AG10803 (cell line): ENCODE results near the gene MRPL14.

ENCODE experiments used
- DNase-seq: peaks from one replicate; pipeline ENCODE4 v3.0.0; 2010; ENCODE audit warnings: low read depth
- H3K4me3 ChIP-seq: 2 replicates; pipeline ENCODE4 v1.5.1; 2011; ENCODE audit warnings: mild to moderate bottlenecking, low read length, control low read depth
- TF ChIP-seq, protein P1 (sequence below): conservative IDR thresholded peaks from 2 replicates; pipeline ENCODE4 v1.5.1; 2011; ENCODE audit warnings: mild to moderate bottlenecking, low read length, control low read depth, inconsistent platforms

MRPL14 gene

GRCh38 chr6:44107017-44107416 is 20.2 kb downstream of the MRPL14 start:
- no peak for DNase-seq
- H3K4me3 ChIP-seq = no peak overlapping the region
- TF ChIP-seq, protein P1, sequence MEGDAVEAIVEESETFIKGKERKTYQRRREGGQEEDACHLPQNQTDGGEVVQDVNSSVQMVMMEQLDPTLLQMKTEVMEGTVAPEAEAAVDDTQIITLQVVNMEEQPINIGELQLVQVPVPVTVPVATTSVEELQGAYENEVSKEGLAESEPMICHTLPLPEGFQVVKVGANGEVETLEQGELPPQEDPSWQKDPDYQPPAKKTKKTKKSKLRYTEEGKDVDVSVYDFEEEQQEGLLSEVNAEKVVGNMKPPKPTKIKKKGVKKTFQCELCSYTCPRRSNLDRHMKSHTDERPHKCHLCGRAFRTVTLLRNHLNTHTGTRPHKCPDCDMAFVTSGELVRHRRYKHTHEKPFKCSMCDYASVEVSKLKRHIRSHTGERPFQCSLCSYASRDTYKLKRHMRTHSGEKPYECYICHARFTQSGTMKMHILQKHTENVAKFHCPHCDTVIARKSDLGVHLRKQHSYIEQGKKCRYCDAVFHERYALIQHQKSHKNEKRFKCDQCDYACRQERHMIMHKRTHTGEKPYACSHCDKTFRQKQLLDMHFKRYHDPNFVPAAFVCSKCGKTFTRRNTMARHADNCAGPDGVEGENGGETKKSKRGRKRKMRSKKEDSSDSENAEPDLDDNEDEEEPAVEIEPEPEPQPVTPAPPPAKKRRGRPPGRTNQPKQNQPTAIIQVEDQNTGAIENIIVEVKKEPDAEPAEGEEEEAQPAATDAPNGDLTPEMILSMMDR = no peak

DNA sequence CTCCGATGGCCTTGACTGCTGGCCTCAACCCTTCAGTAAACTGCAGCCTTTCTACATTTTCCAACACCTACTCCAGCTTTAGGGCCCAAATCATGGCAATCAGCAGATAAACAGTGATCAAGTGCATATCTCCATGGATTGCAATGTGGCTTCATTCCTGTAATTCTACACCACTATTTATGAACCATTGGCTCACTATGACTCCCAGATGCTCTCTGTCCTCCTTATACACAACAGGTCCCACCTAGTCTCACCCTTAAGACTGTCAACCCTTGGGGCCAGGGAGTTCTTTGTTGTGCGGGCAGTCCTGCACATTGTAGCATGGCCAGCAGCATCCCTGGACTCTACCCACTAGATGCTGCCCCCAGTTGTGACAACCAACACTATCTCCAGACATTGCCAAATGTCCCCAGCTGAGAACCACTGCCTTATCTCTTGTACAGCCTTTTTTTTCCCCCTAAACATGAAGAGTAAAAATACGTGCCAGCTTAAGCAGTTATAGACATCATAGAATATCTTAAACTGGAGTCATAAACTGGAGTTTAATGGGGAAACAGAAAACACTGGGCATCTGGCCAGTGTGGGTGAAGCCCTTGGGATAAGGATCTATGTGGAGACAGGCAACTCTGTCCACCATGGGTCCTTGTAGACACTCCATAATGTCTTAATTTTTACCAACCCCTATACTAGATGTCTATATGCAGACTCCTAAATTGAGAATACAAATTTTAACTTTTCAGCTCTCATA is 21.1 kb downstream of the MRPL14 start:
- TF ChIP-seq, protein P1 = no peak
- DNase-seq = no peak
- H3K4me3 ChIP-seq = no peak overlapping the region

- no peak overlapping the region for H3K4me3 ChIP-seq
- DNase-seq = no peak
- TF ChIP-seq, protein P1 = no peak
Observed at GRCh38 chr6:44105146-44105545, 22.1 kb downstream of the MRPL14 start.

DNA sequence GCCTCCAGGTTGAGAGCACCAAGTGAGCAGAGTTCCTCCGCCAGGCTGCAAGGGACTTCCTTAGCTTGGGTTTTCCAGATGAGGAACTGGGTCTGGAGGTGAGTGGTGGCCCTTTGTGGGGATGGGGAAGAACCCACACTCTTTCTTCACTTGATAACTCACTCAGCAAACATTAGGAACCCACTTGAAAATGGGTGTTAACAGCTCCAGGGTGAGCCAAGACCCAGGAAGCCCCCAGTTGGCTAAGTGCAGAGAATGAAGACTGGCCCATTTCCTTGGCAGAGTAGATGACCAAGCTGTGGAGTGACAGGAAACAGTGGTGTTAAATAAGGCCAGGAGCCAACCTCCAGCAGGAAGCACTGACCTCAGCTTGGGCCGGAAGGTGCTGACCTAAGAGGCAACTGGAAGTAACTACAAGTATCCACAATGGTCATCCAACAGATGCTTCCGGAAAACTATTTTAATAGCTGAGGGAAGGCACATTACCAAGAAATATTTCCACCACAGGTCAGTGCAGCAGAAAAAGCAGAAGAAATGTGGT is 22.7 kb downstream of the MRPL14 start:
- no peak overlapping the region for H3K4me3 ChIP-seq
- no peak for DNase-seq
- TF ChIP-seq, protein P1 = no peak

- H3K4me3 ChIP-seq = no peak overlapping the region
- TF ChIP-seq, protein P1 = no peak
Observed at GRCh38 chr6:44102527-44102926, 24.7 kb downstream of the MRPL14 start.

DNA sequence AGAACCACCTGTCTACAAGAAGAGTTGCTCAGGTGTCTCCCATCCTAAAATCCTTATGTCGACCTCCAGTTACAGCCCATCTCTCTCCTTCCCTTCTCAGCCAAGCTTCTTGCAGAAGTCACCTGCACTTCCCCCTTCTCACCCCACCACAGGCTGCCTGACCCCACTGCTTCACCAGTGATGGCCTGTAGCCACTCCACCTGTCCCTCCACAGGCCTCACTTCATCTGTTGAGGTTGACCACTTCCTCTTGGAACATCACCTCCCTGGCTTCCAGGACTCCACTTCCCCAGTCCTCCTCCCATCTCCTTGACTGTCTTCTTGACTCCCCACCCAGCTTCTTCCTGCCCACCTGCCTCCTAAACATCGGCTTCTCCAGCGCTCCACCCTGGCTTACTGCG is 25.4 kb downstream of the MRPL14 start:
- no peak overlapping the region for H3K4me3 ChIP-seq
- TF ChIP-seq, protein P1 = no peak
- DNase-seq = no peak

More at GRCh38 chr6:44102527-44102926, 24.7 kb downstream of the MRPL14 start:
- no peak for DNase-seq

GRCh38 chr6:44100088-44100550 is 27.1 kb downstream of the MRPL14 start:
- TF ChIP-seq, protein P1 = peak; percentile 69
- DNase-seq = no peak
- no peak overlapping the region for H3K4me3 ChIP-seq
